CD4-positive, alpha-beta T cell (primary cell): Measurements from ENCODE around the gene IST1. TPM values are rescaled to one million over a fixed set of nuclear protein-coding genes. Genes with fewer than 3 reads are reported as not detected.

Experiments used
- ATAC-seq: fragments of 200-7000 bp; cut with Tn5 transposase; one replicate; pipeline ENCODE4 v1.10.0; 2022; ENCODE audit warnings: mild to moderate bottlenecking; ENCODE audit not compliant: poor library complexity
- CTCF ChIA-PET: fragments of 350-600 bp; sonication (Branson Sonifier 250); formaldehyde crosslinking; loops from one replicate; lab custom pipeline; 2021; ENCODE audit warnings: antibody characterized with exemption, inconsistent platforms; lab: Charles Lee
- POLR2A ChIA-PET: fragments of 350-600 bp; sonication (Branson Sonifier 250); formaldehyde crosslinking; loops from one replicate; lab custom pipeline; 2021; ENCODE audit warnings: antibody characterized with exemption, inconsistent platforms; lab: Charles Lee
- DNase-seq, 14 experiments: peaks; one replicate each; pipeline ENCODE4 v3.0.0-alpha.2; 2013 to 2020; ENCODE audit warnings: mixed read lengths in 2 of 14
- H3K27ac ChIP-seq, 2 donors: one replicate each; pipeline versions ENCODE4 v1.5.1 to v1.7.0; 2013; ENCODE audit warnings: low read length in 2 of 2, low read depth in 1 of 2, mild to moderate bottlenecking in 1 of 2
- H3K27me3 ChIP-seq, 2 experiments: 1 replicate in 1 of 2; 2 replicates in 1 of 2; pipeline versions ENCODE4 v1.6.1 to v1.7.0; 2013; ENCODE audit warnings: low read length in 2 of 2, control low read depth in 1 of 2, mild to moderate bottlenecking in 1 of 2, moderate library complexity in 1 of 2; ENCODE audit not compliant: insufficient read depth in 2 of 2, control insufficient read depth in 1 of 2
- H3K36me3 ChIP-seq: one replicate; pipeline ENCODE4 v1.6.1; 2013; ENCODE audit warnings: low read length, control low read depth; ENCODE audit not compliant: insufficient read depth
- H3K4me1 ChIP-seq: one replicate; pipeline ENCODE4 v1.6.1; 2013; ENCODE audit warnings: low read length, control low read depth; ENCODE audit not compliant: insufficient read depth
- H3K4me3 ChIP-seq: one replicate; pipeline ENCODE4 v1.5.1; 2013; ENCODE audit warnings: mild to moderate bottlenecking, low read length, moderate library complexity
- H3K9me3 ChIP-seq, 2 experiments: 1 replicate in 1 of 2; 2 replicates in 1 of 2; pipeline versions ENCODE4 v1.6.1 to v1.7.0; 2013; ENCODE audit warnings: low read length in 2 of 2, mild to moderate bottlenecking in 2 of 2, control low read depth in 1 of 2, moderate library complexity in 1 of 2; ENCODE audit not compliant: control insufficient read depth in 1 of 2, insufficient read depth in 1 of 2
- H3K27ac Mint-ChIP-seq: one replicate; pipeline ENCODE4 v1.8.0; 2020; ENCODE audit warnings: mixed read lengths
- H3K27me3 Mint-ChIP-seq: one replicate; pipeline ENCODE4 v1.8.0; 2021; ENCODE audit warnings: mixed read lengths
- H3K36me3 Mint-ChIP-seq: one replicate; pipeline ENCODE4 v1.8.0; 2021; ENCODE audit warnings: low read depth, mixed read lengths
- H3K4me1 Mint-ChIP-seq: one replicate; pipeline ENCODE4 v1.8.0; 2021; ENCODE audit warnings: low read depth, mixed read lengths
- H3K4me3 Mint-ChIP-seq: one replicate; pipeline ENCODE4 v1.8.0; 2020; ENCODE audit warnings: mild to moderate bottlenecking, mixed read lengths
- H3K9me3 Mint-ChIP-seq: one replicate; pipeline ENCODE4 v1.8.0; 2020; ENCODE audit warnings: mixed read lengths
- intact Hi-C, 2 experiments: fragments of 100-400 bp; cut with DNase I in 1 of 2; cut with micrococcal nuclease in 1 of 2; formaldehyde crosslinking; loops; one replicate each; pipeline versions ENCODE4 v1.15.1 to v1.9.0; 2023 to 2025; cut with DNase I, micrococcal nuclease
- total RNA-seq, 174 experiments: library from RNA in 2 of 174; stranded (reverse) in 2 of 174; gene quantifications; one replicate each; pipeline ENCODE4 v1.2.3 and lab custom pipeline; 2021 to 2026
- TF ChIP-seq, protein P1 (sequence below): fragments of 200-600 bp; IDR thresholded peaks from one replicate; pipeline ENCODE4 v1.8.0; 2022; ENCODE audit warnings: antibody characterized with exemption, mild to moderate bottlenecking

Gene IST1
- total RNA-seq, 2 experiments from 2014 or later = 411 to 412 TPM

DNA sequence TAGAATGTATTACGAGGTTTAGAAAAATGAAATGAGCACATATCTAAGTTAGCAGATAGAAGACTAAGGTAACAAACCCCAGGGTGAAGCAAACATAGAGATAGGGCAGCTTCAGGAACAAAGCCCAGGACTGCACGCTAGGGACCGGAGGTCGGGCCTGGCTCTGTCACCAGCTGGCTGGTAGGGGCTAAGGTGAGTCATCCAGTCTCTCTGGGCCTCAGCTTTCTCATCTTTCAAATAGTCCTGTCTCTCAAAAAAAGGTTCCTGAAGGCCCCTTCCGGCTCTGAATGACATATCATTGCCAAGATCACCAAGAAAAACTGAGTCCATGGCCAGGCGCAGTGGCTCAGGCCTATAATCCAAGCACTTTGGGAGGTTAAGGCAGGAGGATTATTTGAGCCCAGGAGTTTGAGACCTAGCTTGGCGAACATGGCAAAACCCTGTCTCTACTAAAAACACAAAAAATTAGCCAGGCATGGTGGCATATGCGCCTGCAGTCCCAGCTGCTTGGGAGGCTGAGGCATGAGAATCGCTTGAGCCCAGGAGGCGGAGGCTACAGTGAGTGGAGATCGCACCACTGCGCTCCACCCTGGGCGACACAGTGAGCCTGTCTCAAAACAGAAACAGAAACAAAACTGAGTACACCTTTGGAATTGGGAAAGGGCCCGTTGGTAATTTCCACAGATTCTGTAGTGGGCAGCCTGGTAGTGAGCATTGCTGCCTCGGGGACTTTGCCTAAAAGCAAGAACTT, 78.9 kb downstream of the IST1 start:
- DNase-seq = no peak
- intact Hi-C loops = no loop called here
- TF ChIP-seq, protein P1, sequence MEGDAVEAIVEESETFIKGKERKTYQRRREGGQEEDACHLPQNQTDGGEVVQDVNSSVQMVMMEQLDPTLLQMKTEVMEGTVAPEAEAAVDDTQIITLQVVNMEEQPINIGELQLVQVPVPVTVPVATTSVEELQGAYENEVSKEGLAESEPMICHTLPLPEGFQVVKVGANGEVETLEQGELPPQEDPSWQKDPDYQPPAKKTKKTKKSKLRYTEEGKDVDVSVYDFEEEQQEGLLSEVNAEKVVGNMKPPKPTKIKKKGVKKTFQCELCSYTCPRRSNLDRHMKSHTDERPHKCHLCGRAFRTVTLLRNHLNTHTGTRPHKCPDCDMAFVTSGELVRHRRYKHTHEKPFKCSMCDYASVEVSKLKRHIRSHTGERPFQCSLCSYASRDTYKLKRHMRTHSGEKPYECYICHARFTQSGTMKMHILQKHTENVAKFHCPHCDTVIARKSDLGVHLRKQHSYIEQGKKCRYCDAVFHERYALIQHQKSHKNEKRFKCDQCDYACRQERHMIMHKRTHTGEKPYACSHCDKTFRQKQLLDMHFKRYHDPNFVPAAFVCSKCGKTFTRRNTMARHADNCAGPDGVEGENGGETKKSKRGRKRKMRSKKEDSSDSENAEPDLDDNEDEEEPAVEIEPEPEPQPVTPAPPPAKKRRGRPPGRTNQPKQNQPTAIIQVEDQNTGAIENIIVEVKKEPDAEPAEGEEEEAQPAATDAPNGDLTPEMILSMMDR = no peak

More for the DNA sequence above, 78.9 kb downstream of the IST1 start:
- H3K27me3 ChIP-seq = no peaks in the 10 kb centered on the region
- H3K27ac Mint-ChIP-seq = no peak overlapping the region
- no peaks in the 10 kb centered on the region for H3K9me3 ChIP-seq
- POLR2A ChIA-PET = no interaction called here
- H3K4me1 ChIP-seq = no peaks in the 10 kb centered on the region
- CTCF ChIA-PET = no interaction called here
- no peak overlapping the region for H3K27ac ChIP-seq
- H3K4me3 ChIP-seq = no peak overlapping the region
- no peaks in the 10 kb centered on the region for H3K36me3 ChIP-seq
- H3K9me3 Mint-ChIP-seq = no peaks in the 10 kb centered on the region
- no peaks in the 10 kb centered on the region for H3K4me1 Mint-ChIP-seq
- ATAC-seq = no peak
- no peaks in the 10 kb centered on the region for H3K36me3 Mint-ChIP-seq
- no peak overlapping the region for H3K4me3 Mint-ChIP-seq
- H3K27me3 Mint-ChIP-seq = no peaks in the 10 kb centered on the region

Other genes starting within 250 kb of the IST1 start
- 1 to 10 TPM; 7.1 to 7.7 TPM for gene PHLPP2, start 170.8 kb upstream of the IST1 start, total RNA-seq
- 100 to 1,000 TPM; 171 to 175 TPM for gene AP1G1, start 86.7 kb upstream of the IST1 start, total RNA-seq
- 10 to 100 TPM; 61.0 to 61.1 TPM for gene ATXN1L, start 49.6 kb upstream of the IST1 start, total RNA-seq
- 10 to 100 TPM; 17.3 to 18.3 TPM for gene ZNF821, start 11.3 kb upstream of the IST1 start, total RNA-seq
- not detected for gene PKD1L3, start 104.9 kb downstream of the IST1 start, total RNA-seq
- gene DHODH, start 113.2 kb downstream of the IST1 start, total RNA-seq = 1 to 10 TPM; 2.5 to 2.7 TPM
- gene HP, start 159.0 kb downstream of the IST1 start, total RNA-seq = not detected
- gene HPR, start 167.7 kb downstream of the IST1 start, total RNA-seq = not detected
- 10 to 100 TPM; 11.5 to 15.0 TPM for gene TXNL4B, start 198.1 kb downstream of the IST1 start, total RNA-seq
- gene DHX38, start 198.3 kb downstream of the IST1 start, total RNA-seq = 100 to 1,000 TPM; 103 to 109 TPM